ENCODE results near the gene FKBP4.
"Not testable (repeated sequence)": the region's sequence is repeated elsewhere in the genome, so short reads cannot be mapped to it uniquely, and the experiment has no call there.

Gene FKBP4

GRCh38 chr12:2794736-2795289 is at the start of gene FKBP4:
Gene FKBP4 (plus strand): TSS chr12:2794970. CDS start chr12:2795140, 170 bp downstream.
- peak; percentile 78 to 82 for DNase-seq

DNA sequence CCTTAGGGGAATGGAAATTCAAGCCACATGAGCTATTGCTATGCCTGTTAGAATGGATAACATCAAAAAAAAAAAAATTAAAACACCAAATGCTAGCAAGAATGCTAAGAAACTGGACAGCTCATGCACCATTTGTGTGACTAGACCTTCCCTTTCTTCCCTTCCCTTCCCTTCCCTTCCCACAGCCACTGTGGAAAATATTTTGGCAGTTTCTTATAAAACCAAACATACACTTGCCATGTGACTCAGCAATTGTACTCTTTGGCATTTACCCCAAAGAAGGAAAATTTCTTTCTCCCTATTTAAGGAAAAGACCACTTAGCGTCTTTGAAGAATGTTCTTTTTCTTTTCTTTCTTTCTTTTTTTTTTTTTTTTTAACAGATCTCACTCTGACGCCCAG is 49.1 kb upstream of the FKBP4 start:
- DNase-seq: no peak

DNA sequence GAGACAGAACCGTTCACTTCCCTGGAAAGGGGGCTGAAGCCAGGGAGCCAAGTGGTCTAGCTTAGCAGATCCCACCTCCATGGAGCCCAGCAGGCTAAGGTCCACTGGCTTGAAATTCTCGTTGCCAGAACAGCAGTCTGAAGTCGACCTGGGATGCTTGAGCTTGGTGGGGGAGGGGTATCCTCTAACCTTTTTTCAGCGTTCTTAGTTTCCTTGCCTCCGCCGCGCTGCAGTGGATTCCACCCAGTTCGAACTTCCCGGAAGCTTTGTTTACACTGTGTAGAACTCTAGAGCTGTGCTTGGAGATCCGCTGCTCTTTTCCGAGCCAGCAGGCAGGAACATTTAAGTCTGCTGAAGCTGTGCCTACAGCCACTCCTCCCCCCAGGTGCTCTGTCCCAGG is 45.2 kb upstream of the FKBP4 start:
- DNase-seq: no peak

- no peak for DNase-seq
Measured at GRCh38 chr12:2750185-2750584, 44.6 kb upstream of the FKBP4 start.

DNA sequence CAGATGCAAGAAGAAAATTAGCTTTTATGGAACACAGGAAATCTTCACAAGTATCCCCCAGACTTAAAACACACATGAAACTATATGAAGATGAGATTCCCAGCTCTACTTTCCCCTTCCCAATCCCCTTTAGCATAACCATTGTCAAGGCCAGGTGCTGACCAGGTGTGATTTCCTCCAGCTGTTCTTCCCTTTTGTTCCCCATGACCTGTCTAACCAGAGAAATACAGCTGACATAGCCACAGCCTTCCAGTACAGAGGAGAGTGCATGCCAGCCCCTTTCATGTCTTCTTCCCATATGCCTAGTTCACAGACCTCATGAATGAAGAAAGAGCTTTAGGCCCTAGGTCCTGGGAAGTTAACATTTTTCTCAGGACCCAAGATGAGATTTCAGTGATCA is 43.5 kb upstream of the FKBP4 start:
- DNase-seq: no peak

DNA sequence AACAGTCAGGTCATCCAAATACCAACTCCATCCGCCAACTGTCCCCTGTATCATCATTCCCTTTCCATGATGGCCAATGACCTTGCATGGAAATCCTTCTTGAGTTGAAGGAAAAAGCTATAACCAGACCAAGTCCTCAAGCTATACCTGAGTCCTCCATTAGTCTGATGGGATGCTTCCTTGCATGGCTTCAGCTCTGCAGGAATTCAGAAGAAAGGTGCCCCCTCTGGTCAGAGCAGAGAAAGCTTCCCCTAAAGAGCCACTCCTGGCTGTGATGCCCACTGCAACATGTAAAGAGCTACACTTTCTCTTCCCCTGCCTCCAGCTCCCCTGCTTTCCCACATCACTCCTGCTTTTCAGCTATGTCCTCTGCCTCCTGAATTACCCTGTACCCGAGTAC is 43.1 kb upstream of the FKBP4 start:
- DNase-seq: no peak

DNA sequence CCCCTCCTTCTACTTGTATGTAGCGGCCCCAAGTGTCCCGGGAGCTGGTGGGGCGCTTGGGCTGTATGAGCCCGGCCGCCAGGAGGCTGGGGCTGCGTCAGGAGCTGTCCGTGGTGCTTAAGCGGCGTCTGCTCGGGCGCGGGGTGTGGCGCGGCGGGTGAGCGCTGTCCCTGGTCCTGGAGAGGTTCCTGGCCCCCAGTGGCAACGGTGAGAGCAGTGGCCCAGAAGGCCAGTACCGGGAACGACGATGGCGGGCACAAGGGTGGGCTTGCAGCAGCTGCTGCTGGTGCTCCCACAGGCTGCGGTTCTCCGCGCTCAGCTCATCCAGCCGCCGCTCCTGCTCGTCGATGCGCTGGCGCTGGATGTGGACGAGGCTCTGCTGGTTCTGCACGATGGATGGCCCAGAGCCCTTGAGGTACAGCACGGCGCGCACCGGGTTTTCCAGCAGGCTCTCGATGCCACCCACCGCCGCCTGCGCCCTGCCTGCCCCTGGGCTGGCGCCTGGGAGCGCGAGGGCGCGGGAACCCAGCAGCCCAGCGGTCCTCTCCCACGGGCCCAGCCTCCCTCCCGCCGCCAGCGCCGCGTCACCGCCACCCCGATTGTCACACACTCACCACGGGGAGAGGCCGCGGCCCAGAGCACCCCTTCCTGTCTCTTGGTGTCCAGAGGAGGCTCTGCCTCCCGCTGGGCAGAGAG is 41.9 kb upstream of the FKBP4 start:
- DNase-seq: peak; percentile 73 to 78

DNA sequence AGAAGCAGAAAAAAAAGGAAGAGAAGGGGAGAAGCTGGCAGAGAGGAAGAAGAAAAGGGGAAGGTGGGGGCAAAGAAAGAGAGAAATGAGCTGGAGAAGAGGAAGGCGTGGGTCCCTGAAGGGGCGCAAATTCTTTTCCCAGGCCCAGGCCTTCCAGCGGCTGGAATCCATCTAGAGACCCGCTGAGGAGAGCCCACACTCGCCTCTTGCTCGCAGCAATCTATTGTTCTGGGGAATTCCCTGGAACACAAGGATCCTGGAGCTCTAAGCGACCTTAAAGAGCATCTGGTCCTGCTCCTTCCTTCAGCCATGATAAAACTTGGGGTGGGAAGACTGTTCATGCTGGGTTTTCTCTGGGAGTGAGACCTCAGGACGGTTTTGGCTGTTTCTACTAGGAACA is 41.2 kb upstream of the FKBP4 start:
- no peak for DNase-seq

GRCh38 chr12:2754208-2754607 is 40.6 kb upstream of the FKBP4 start:
- no peak for DNase-seq

DNA sequence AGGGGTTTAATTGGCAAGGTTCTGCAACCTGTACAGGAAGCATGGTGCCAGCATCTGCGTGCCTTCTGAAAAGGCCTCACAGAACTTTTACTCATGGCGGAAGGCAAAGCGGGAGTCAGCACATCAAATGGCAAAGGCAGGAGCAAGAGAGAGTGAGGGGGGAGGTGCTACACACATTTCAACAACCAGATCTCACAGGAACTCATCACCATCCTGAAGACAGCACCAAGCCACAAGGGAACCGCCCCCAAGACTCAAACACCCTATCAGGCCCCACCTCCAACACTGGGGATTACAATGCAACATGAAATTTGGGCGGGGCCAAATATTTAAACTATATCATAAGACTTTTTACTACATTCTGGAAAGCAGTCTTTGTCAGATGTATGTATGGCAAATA is 38.0 kb upstream of the FKBP4 start:
- no peak for DNase-seq

DNA sequence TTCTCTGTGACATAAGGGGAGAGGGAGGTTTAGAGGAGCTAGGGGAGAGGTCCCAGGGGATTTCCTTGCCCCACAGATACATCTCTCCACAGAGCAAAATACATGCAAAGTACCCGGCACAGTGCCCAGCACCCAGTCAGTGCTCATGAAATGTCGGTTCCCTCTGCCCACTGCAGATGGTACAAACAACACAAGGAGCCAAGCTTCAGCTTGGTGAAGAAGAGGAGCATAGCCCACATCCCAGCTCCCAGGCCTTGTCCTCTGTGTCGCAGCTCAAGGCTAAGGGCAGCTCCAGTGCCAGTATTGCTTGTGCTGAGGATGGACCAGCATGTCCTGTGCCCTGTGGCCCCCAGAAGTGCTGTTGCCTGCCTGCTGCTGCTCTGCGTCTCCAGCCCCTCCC is 35.0 kb upstream of the FKBP4 start:
- DNase-seq: no peak

GRCh38 chr12:2764398-2764797 is 30.4 kb upstream of the FKBP4 start:
- DNase-seq: no peak

- no peak for DNase-seq
Measured at GRCh38 chr12:2765052-2765451, 29.7 kb upstream of the FKBP4 start.

- DNase-seq: no peak
Measured at GRCh38 chr12:2765608-2766007, 29.2 kb upstream of the FKBP4 start.

DNA sequence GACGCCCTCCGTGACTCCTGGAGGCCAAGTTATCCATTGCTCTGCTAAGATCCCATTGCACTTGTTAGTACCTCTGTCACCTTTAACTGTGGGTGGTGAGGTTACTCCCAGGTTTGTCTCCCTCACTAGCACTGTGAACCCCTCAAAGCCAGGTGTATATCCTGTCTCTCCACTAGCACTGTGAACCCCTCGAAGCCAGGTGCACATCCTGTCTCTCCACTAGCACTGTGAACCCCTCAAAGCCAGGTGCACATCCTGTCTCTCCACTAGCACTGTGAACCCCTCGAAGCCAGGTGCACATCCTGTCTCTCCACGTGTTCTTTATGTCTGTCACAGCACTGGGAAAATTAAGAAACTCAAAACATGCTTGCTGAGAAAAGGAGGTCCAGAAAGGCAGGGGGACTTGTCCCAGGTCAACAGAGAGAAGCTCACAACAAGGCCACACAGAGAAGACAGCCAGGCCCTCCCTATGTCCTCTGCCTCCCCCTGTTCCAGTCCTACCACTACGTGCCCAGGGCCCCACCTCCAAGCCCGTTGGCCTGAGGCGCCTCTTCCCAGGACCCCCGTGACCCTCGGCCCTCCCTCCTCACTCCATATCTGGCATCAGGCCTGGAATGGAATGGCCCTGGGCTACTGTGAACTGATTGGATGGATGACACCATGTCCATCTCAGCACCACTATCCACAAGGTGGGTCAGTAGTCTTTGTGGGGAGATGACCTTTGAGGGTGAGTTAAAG is 26.4 kb upstream of the FKBP4 start:
- no peak for DNase-seq

DNA sequence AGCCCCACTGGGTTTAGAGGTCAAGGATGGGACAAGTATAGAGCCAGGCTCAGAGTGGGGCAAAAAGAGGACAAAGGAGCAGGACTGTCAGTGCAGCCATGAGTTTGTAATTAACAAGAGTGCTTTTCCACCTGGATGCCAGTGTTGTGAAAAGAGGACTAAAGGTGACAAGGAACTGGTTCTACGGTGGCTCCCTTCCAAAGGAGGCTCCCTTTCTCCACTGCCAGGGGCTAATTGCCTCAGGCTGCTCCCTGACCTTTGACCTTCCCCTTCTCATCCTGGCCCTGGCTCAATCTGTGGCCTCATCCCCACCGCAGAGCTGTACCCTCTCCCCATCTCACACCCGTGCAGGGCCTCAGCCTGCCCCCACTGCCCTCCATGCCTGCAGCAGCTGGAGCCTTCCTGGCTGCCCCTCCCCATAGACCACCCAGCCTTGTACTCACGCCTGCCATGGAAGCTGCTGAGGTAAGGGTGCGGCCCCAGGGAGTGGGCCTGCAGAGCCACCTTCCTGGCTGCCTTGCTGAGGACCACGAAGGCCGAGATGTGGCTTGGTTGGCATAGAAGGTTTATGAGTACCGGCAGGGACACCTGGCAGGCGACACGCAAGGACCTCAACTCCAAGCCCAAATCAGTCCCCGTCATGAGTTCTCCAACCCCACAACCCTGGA is 24.8 kb upstream of the FKBP4 start:
- DNase-seq: no peak

- DNase-seq: not testable (repeated sequence)
Measured at GRCh38 chr12:2770544-2770943, 24.2 kb upstream of the FKBP4 start.

- DNase-seq: no peak
Measured at GRCh38 chr12:2772370-2772769, 22.4 kb upstream of the FKBP4 start.

DNA sequence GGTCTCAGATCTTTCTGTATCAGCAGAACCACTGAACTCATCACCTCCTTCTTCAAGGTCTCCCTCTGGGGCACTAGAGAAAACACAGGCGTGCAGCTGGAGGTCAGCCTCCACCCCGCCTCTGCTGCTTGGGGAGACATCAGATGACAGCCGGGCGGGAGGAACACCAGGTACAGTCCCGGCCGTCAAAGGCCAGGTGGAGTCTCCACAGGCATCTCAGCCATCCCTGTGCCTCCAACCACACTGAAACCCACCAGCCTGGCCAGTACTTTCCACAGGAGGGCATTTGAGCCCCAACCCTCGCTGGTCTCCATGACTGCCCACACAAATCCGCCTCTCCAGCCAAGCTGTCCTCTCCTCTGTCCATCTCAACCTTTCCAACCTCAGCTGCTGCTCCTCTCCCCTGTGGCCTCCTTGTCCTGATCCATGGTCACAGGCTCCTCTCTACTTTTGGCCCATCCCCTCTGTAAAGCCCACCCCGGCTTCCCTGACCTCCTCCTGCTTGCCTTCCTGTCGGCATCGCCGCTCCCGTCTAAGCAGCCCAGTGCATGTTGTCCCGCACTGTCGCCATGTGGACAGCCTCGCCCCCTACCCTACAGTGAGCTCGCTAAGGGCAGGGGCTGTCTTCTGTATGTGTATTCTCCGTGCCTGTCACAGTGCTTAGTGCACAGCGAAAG is 21.4 kb upstream of the FKBP4 start:
- DNase-seq: no peak

GRCh38 chr12:2775431-2775830 is 19.3 kb upstream of the FKBP4 start:
- no peak for DNase-seq

GRCh38 chr12:2776129-2776806 is 18.5 kb upstream of the FKBP4 start:
- no peak for DNase-seq

GRCh38 chr12:2779281-2779680 is 15.5 kb upstream of the FKBP4 start:
- no peak for DNase-seq

Data from stimulated activated CD4-positive, alpha-beta T cell treated with anti-CD3 and anti-CD28 coated beads, Interleukin-2, amount 100 ng/mL, for 48 hours (primary cell).